H1 (cell line): ENCODE data around the gene IL24.

Experiments used
- ATF3 ChIP-seq: IDR thresholded peaks from 2 replicates; pipeline ENCODE4 v1.6.1; 2011; ENCODE audit warnings: low read depth, mild to moderate bottlenecking, low read length; ENCODE audit not compliant: insufficient read depth
- BRCA1 ChIP-seq: IDR thresholded peaks from 2 replicates; pipeline ENCODE4 v1.6.1; 2012; ENCODE audit warnings: low read depth, low read length, improper control_type of control experiment
- CTCF ChIP-seq, 3 experiments: IDR thresholded peaks; 1 replicate in 2 of 3; 2 replicates in 1 of 3; pipeline versions ENCODE4 v1.5.1 to v1.6.1; 2011; ENCODE audit warnings: low read length in 3 of 3, mild to moderate bottlenecking in 3 of 3, inconsistent platforms in 2 of 3, low read depth in 1 of 3, moderate library complexity in 1 of 3; ENCODE audit not compliant: insufficient read depth in 1 of 3; ENCODE audit errors: control extremely low read depth in 1 of 3
- EP300 ChIP-seq, 2 experiments: IDR thresholded peaks; 1 replicate in 1 of 2; 2 replicates in 1 of 2; pipeline ENCODE4 v1.6.1; 2011 to 2012; ENCODE audit warnings: low read depth in 2 of 2, low read length in 2 of 2, mild to moderate bottlenecking in 2 of 2, borderline replicate concordance in 1 of 2, inconsistent platforms in 1 of 2, moderate library complexity in 1 of 2
- JUN ChIP-seq: IDR thresholded peaks from 2 replicates; pipeline ENCODE4 v1.6.1; 2011; ENCODE audit warnings: low read depth, mild to moderate bottlenecking, improper control_type of control experiment, low read length
- RAD21 ChIP-seq, 2 experiments: IDR thresholded peaks in 1 of 2; conservative IDR thresholded peaks in 1 of 2; 2 replicates each; pipeline ENCODE4 v1.6.1; 2011; ENCODE audit warnings: low read depth in 2 of 2, low read length in 2 of 2, improper control_type of control experiment in 1 of 2, inconsistent platforms in 1 of 2, mild to moderate bottlenecking in 1 of 2, moderate library complexity in 1 of 2
- RFX5 ChIP-seq: IDR thresholded peaks from 2 replicates; pipeline ENCODE4 v1.6.1; 2011; ENCODE audit warnings: low read depth, low read length, improper control_type of control experiment, borderline replicate concordance
- SIN3A ChIP-seq, 2 experiments: IDR thresholded peaks in 1 of 2; conservative IDR thresholded peaks in 1 of 2; 2 replicates each; pipeline ENCODE4 v1.6.1; 2011 to 2012; ENCODE audit warnings: low read length in 2 of 2, improper control_type of control experiment in 1 of 2, low read depth in 1 of 2, mild to moderate bottlenecking in 1 of 2
- TAF1 ChIP-seq: IDR thresholded peaks from 2 replicates; pipeline ENCODE4 v1.6.1; 2011; ENCODE audit warnings: mild to moderate bottlenecking, low read depth, low read length
- TCF12 ChIP-seq: IDR thresholded peaks from 2 replicates; pipeline ENCODE4 v1.6.1; 2011; ENCODE audit warnings: low read depth, mild to moderate bottlenecking, low read length
- TF ChIP-seq, protein P1 (sequence below): IDR thresholded peaks from 2 replicates; pipeline ENCODE4 v1.6.1; 2011; ENCODE audit warnings: low read length, improper control_type of control experiment

- TF ChIP-seq CTCF (IDR thresholded peaks at IDR 0.05; ENCODE audit: control extremely low read depth in 1 of 3, insufficient read depth in 1 of 3, low read depth in 1 of 3, low read length in 3 of 3) (no peak), BRCA1 (no peak), RAD21 (IDR thresholded peaks at IDR 0.05 in 1 of 2, conservative IDR thresholded peaks at IDR 0.05 in 1 of 2; ENCODE audit: low read depth in 2 of 2, low read length in 2 of 2) (no peak), EP300 (IDR thresholded peaks at IDR 0.05; ENCODE audit: borderline replicate concordance in 1 of 2, low read depth in 2 of 2, low read length in 2 of 2) (no peak), RFX5 (no peak), TAF1 (no peak), SIN3A (conservative IDR thresholded peaks at IDR 0.05 in 1 of 2, IDR thresholded peaks at IDR 0.05 in 1 of 2; ENCODE audit: low read depth in 1 of 2, low read length in 2 of 2) (no peak), ATF3 (no peak), JUN (no peak), TCF12 (no peak)
- TF ChIP-seq, protein P1, sequence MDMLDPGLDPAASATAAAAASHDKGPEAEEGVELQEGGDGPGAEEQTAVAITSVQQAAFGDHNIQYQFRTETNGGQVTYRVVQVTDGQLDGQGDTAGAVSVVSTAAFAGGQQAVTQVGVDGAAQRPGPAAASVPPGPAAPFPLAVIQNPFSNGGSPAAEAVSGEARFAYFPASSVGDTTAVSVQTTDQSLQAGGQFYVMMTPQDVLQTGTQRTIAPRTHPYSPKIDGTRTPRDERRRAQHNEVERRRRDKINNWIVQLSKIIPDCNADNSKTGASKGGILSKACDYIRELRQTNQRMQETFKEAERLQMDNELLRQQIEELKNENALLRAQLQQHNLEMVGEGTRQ = no peak
Measured at GRCh38 chr1:206908038-206908437, 10.8 kb downstream of the IL24 start.
